WTC11 (cell line): ENCODE measurements around the gene EHD4.

Experiments
- CREM ChIP-seq: sonication (generic); formaldehyde crosslinking; IDR thresholded peaks from 2 replicates; pipeline ENCODE4 v1.8.1; 2022; ENCODE audit warnings: mild to moderate bottlenecking, missing genetic modification reagents, moderate library complexity
- NFYB ChIP-seq: sonication (generic); formaldehyde crosslinking; conservative IDR thresholded peaks from 2 replicates; pipeline ENCODE4 v1.8.0; 2022; ENCODE audit warnings: low read depth, missing genetic modification reagents
- USF2 ChIP-seq: sonication (generic); formaldehyde crosslinking; IDR thresholded peaks from 2 replicates; pipeline ENCODE4 v1.8.1; 2023; ENCODE audit warnings: mild to moderate bottlenecking, missing genetic modification reagents, moderate library complexity
- TF ChIP-seq, protein P1 (sequence below): fragments of 200-600 bp; IDR thresholded peaks from 2 replicates; pipeline ENCODE4 v1.8.0; 2022; ENCODE audit warnings: antibody characterized with exemption
- TF ChIP-seq, protein P2 (sequence below): sonication (generic); formaldehyde crosslinking; IDR thresholded peaks from 2 replicates; pipeline ENCODE4 v1.8.1; 2022; ENCODE audit warnings: mild to moderate bottlenecking, moderate library complexity, missing genetic modification reagents

GRCh38 chr15:41851755-41852370, 120.5 kb downstream of the EHD4 start:
- TF ChIP-seq, protein P1, sequence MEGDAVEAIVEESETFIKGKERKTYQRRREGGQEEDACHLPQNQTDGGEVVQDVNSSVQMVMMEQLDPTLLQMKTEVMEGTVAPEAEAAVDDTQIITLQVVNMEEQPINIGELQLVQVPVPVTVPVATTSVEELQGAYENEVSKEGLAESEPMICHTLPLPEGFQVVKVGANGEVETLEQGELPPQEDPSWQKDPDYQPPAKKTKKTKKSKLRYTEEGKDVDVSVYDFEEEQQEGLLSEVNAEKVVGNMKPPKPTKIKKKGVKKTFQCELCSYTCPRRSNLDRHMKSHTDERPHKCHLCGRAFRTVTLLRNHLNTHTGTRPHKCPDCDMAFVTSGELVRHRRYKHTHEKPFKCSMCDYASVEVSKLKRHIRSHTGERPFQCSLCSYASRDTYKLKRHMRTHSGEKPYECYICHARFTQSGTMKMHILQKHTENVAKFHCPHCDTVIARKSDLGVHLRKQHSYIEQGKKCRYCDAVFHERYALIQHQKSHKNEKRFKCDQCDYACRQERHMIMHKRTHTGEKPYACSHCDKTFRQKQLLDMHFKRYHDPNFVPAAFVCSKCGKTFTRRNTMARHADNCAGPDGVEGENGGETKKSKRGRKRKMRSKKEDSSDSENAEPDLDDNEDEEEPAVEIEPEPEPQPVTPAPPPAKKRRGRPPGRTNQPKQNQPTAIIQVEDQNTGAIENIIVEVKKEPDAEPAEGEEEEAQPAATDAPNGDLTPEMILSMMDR, result no peak
- TF ChIP-seq, protein P2, sequence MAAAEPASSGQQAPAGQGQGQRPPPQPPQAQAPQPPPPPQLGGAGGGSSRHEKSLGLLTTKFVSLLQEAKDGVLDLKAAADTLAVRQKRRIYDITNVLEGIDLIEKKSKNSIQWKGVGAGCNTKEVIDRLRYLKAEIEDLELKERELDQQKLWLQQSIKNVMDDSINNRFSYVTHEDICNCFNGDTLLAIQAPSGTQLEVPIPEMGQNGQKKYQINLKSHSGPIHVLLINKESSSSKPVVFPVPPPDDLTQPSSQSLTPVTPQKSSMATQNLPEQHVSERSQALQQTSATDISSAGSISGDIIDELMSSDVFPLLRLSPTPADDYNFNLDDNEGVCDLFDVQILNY (CRISPR knock-in tag), result no peak
- no peak for TF ChIP-seq CREM (CRISPR knock-in tag)
- TF ChIP-seq NFYB (CRISPR knock-in tag), result no peak
- no peak for TF ChIP-seq USF2
